Trophoblast cell (in vitro differentiated cells and primary cell): ENCODE results near the gene FCHO1.

Source experiments
- DNase-seq, 2 donors: peaks; one replicate each; pipeline ENCODE4 v3.0.0-alpha.2; 2016
- H2AFZ ChIP-seq: 2 replicates; pipeline ENCODE4 v1.6.1; 2013; ENCODE audit warnings: low read length, moderate library complexity, mild to moderate bottlenecking; ENCODE audit not compliant: insufficient read depth, poor library complexity
- H2AK5ac ChIP-seq: 2 replicates; pipeline ENCODE4 v1.6.1; 2013; ENCODE audit warnings: mild to moderate bottlenecking, low read length
- H2BK120ac ChIP-seq: 2 replicates; pipeline ENCODE4 v1.6.1; 2013; ENCODE audit warnings: low read length, mild to moderate bottlenecking, moderate library complexity; ENCODE audit not compliant: insufficient read depth, poor library complexity
- H2BK12ac ChIP-seq: 2 replicates; pipeline ENCODE4 v1.6.1; 2013; ENCODE audit warnings: mild to moderate bottlenecking, low read length, moderate library complexity
- H2BK5ac ChIP-seq: 2 replicates; pipeline ENCODE4 v1.6.1; 2013; ENCODE audit warnings: low read length, low read depth, moderate library complexity, mild to moderate bottlenecking; ENCODE audit not compliant: poor library complexity
- H3K14ac ChIP-seq: 2 replicates; pipeline ENCODE4 v1.6.1; 2013; ENCODE audit warnings: mild to moderate bottlenecking, low read length
- H3K18ac ChIP-seq: 2 replicates; pipeline ENCODE4 v1.6.1; 2013; ENCODE audit warnings: mild to moderate bottlenecking, low read length
- H3K23ac ChIP-seq: 2 replicates; pipeline ENCODE4 v1.6.1; 2013; ENCODE audit warnings: low read length
- H3K27ac ChIP-seq: 2 replicates; pipeline ENCODE4 v1.5.1; 2013; ENCODE audit warnings: low read depth, mild to moderate bottlenecking, inconsistent platforms, low read length, moderate library complexity
- H3K27me3 ChIP-seq: 2 replicates; pipeline ENCODE4 v1.6.1; 2013; ENCODE audit warnings: inconsistent platforms, mild to moderate bottlenecking, low read length, moderate library complexity; ENCODE audit not compliant: insufficient read depth
- H3K36me3 ChIP-seq, 2 experiments: 1 replicate in 1 of 2; 2 replicates in 1 of 2; pipeline ENCODE4 v1.6.1; 2013; ENCODE audit warnings: low read length in 2 of 2, mild to moderate bottlenecking in 2 of 2, moderate library complexity in 1 of 2; ENCODE audit not compliant: insufficient read depth in 2 of 2, control insufficient read depth in 1 of 2
- H3K4ac ChIP-seq: 2 replicates; pipeline ENCODE4 v1.6.1; 2013; ENCODE audit warnings: low read depth, mild to moderate bottlenecking, low read length, moderate library complexity
- H3K4me1 ChIP-seq, 2 experiments: 1 replicate in 1 of 2; 2 replicates in 1 of 2; pipeline ENCODE4 v1.6.1; 2013; ENCODE audit warnings: low read length in 2 of 2, mild to moderate bottlenecking in 2 of 2, moderate library complexity in 1 of 2; ENCODE audit not compliant: insufficient read depth in 2 of 2, control insufficient read depth in 1 of 2
- H3K4me2 ChIP-seq: 2 replicates; pipeline ENCODE4 v1.6.1; 2013; ENCODE audit warnings: inconsistent platforms, mild to moderate bottlenecking, low read length, moderate library complexity
- H3K4me3 ChIP-seq: 2 replicates; pipeline ENCODE4 v1.5.1; 2013; ENCODE audit warnings: mild to moderate bottlenecking, low read depth, low read length, inconsistent platforms
- H3K79me1 ChIP-seq: one replicate; pipeline ENCODE4 v1.6.1; 2013; ENCODE audit warnings: low read length
- H3K79me2 ChIP-seq: 2 replicates; pipeline ENCODE4 v1.6.1; 2013; ENCODE audit warnings: low read length, mild to moderate bottlenecking; ENCODE audit not compliant: control insufficient read depth, insufficient read depth, poor library complexity
- H3K9ac ChIP-seq: 2 replicates; pipeline ENCODE4 v1.6.1; 2013; ENCODE audit warnings: mild to moderate bottlenecking, low read length
- H3K9me3 ChIP-seq: 2 replicates; pipeline ENCODE4 v1.6.1; 2013; ENCODE audit warnings: low read depth, mild to moderate bottlenecking, control low read depth, inconsistent platforms, low read length; ENCODE audit not compliant: insufficient read depth
- H4K12ac ChIP-seq: 2 replicates; pipeline ENCODE4 v1.6.1; 2013; ENCODE audit warnings: low read depth, mild to moderate bottlenecking, low read length, moderate library complexity
- H4K8ac ChIP-seq: 2 replicates; pipeline ENCODE4 v1.6.1; 2013; ENCODE audit warnings: low read depth, mild to moderate bottlenecking, low read length, moderate library complexity
- H4K91ac ChIP-seq: one replicate; pipeline ENCODE4 v1.6.1; 2013; ENCODE audit warnings: low read depth, mild to moderate bottlenecking, low read length, moderate library complexity
- WGBS: extraction: QIAGEN DNeasy Blood & Tissue Kit; methylation state at CpG from one replicate; pipeline ENCODE4 v1.1.7; 2013; ENCODE audit warnings: missing lambda C conversion rate; ENCODE audit not compliant: insufficient read length, insufficient coverage; ENCODE audit errors: extremely low coverage; 5-methylcytosine and 5-hydroxymethylcytosine counted together

The FCHO1 gene

DNA sequence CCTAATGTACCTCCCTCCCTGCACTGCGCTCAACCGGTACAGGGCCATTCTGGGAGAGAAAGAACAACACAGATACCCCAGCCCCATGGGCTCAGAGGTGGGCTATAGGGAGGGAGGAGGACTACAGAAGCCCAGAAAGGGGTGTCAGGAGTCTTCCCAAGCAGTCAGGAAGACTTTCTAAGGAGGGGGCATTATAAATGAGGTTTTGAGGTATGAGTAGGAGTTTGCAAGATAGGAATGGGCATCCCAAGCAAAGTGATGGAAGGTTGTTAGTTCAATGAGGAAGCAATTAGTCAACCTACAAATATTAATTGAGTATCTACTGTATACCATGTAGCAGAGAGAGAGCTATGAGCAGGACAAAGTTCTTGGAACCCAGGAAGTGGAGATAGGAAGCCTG, 37.4 kb downstream of the FCHO1 start:
- no peak for DNase-seq
- no peaks in the 10 kb centered on the region for H3K36me3 ChIP-seq
- H4K12ac ChIP-seq: no peak overlapping the region
- no peak overlapping the region for H3K14ac ChIP-seq
- H4K8ac ChIP-seq: no peak overlapping the region
- no peak overlapping the region for H3K23ac ChIP-seq
- H3K18ac ChIP-seq: no peak overlapping the region
- no peaks in the 10 kb centered on the region for H3K27me3 ChIP-seq
- H4K91ac ChIP-seq: no peak overlapping the region
- H3K4me2 ChIP-seq: no peak overlapping the region
- H2AFZ ChIP-seq: no peak overlapping the region
- no peak overlapping the region for H3K4me3 ChIP-seq
- H3K4ac ChIP-seq: no peak overlapping the region
- no peak overlapping the region for H3K27ac ChIP-seq
- H2BK12ac ChIP-seq: no peak overlapping the region
- H3K4me1 ChIP-seq: no peaks in the 10 kb centered on the region
- H3K79me1 ChIP-seq: no peaks in the 10 kb centered on the region
- no peak overlapping the region for H2AK5ac ChIP-seq
- no CpG with 5 or more reads among the region's 2 CpGs for WGBS
- no peak overlapping the region for H2BK120ac ChIP-seq
- peaks cover 2% of the 10 kb centered on the region for H3K9me3 ChIP-seq
- no peak overlapping the region for H2BK5ac ChIP-seq
- no peak overlapping the region for H3K9ac ChIP-seq
- no peaks in the 10 kb centered on the region for H3K79me2 ChIP-seq

DNA sequence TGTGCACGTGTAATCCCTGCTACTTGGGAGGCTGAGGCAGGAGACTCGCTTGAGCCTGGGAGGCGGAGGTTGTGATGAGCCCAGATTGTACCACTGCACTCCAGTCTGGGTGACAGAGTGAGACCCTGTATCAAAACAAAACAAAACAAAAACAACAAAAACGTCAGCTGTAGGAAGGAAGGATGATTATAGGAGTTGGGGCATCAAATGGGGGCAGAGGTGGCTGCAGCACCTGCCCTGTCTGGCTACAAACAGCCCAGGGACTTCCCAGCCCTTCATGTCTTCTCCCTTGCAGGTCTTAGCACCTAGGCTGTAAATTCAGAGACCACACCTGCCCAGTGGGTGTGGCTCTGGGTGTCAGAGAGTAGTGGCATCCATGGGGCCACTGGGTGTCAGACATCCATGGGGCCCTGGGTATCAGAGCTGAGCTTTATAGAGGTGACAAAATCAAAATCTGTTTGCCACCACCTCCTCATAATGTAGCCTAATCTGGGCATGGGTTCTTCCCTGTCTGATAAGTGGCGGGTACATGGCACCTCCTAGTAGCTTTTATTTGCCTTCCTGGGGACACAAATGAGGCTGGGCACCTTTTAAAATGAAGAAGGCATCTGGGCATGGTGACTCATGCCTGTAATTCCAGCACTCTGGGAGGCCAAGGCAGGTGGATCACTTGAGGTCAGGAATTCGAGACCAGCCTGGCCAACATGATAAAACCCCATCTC, 38.9 kb downstream of the FCHO1 start:
- no peak overlapping the region for H3K27ac ChIP-seq
- no peaks in the 10 kb centered on the region for H3K79me2 ChIP-seq
- H3K4ac ChIP-seq: no peak overlapping the region
- H3K9ac ChIP-seq: no peak overlapping the region
- H2AK5ac ChIP-seq: no peak overlapping the region
- peaks cover 8% of the 10 kb centered on the region for H3K27me3 ChIP-seq
- no peak overlapping the region for H2BK12ac ChIP-seq
- no peak overlapping the region for H2BK120ac ChIP-seq
- H3K9me3 ChIP-seq: peaks cover 6% of the 10 kb centered on the region
- no peaks in the 10 kb centered on the region for H3K79me1 ChIP-seq
- no peaks in the 10 kb centered on the region for H3K36me3 ChIP-seq
- no CpG with 5 or more reads among the region's 6 CpGs for WGBS
- H4K91ac ChIP-seq: no peak overlapping the region
- no peak overlapping the region for H3K14ac ChIP-seq
- H3K4me2 ChIP-seq: no peak overlapping the region
- H3K4me1 ChIP-seq: peaks cover 0 to under 1% of the 10 kb centered on the region in 2 experiments
- no peak overlapping the region for H3K4me3 ChIP-seq
- DNase-seq: peak in 1 of 2 donors; percentile 18
- H4K12ac ChIP-seq: no peak overlapping the region
- no peak overlapping the region for H2AFZ ChIP-seq
- no peak overlapping the region for H3K18ac ChIP-seq
- H4K8ac ChIP-seq: no peak overlapping the region
- no peak overlapping the region for H3K23ac ChIP-seq
- no peak overlapping the region for H2BK5ac ChIP-seq

DNA sequence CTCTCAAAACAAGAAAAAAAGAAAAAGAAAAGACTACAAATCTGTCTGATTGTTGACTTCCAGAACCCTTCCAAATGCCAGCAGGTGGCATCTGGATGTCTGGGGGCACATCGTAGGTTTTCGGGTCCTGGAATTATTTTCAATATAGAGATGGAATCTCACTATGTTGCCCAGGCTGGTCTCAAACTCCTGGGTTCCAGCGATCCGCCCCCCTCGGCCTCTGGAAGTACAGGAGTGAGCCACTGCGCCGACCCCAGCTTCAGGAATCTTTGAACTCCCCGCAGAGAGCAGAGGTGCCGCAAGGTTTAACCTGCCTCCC, 43.1 kb downstream of the FCHO1 start:
- H3K9me3 ChIP-seq: peaks cover 14% of the 10 kb centered on the region
- no peaks in the 10 kb centered on the region for H3K79me1 ChIP-seq

DNA sequence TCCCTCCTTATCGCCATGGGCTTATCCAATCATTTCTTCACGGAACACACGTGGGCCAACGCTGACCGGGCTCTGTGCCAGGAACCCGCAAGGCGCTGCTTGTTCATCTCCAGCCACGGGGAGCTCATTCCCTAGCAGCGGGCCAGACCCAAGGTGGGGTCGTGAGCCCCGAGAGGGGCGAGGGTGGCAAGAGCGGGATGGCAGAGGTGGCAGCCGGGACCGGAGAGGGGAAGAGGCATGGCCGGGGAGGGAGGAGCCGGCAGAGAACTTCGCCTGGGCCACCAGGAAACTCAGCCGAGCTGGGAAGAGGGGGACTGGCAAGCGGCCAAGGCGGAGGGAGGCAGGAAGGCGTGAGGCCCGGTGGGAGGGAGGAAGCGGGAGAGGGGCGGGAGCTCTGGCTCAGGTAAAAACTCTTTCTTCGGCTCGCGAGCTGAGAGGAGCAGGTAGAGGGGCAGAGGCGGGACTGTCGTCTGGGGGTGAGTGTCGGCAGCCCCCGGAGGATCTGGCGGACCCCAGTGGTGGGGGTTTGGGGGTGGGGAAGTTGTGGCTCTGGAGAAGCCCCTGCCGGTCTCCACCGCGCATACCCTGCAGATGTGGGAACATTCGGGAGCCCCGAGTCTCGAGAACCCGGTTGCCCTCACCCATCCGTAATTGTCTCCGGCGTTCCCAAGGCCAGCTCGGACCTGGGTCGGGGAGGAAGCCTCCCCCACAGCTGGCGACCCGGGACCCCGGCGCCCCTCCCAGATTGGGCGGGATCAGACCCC, 43.6 kb downstream of the FCHO1 start, which contains the start of gene B3GNT3:
TSS of gene B3GNT3 (plus strand) at position 408 of the 764 bp plus-strand sequence. CDS start 12,670 bp downstream, outside the sequence.
- Histone ChIP-seq H3K9me3 (peaks cover 14% of the 10 kb centered on the region), H3K4me3 (no peak within 1 kb of the TSS), H4K8ac (no peak within 1 kb of the TSS), H3K27me3 (peaks cover 14% of the 10 kb centered on the region), H3K9ac (no peak within 1 kb of the TSS), H3K14ac (no peak within 1 kb of the TSS), H3K4me1 (peaks cover 0 to 11% of the 10 kb centered on the region in 2 experiments), H3K23ac (no peak within 1 kb of the TSS), H3K27ac (no peak within 1 kb of the TSS), H3K36me3 (no peaks in the 10 kb centered on the region), H3K18ac (no peak within 1 kb of the TSS), H4K91ac (no peak within 1 kb of the TSS), H3K79me2 (no peaks in the 10 kb centered on the region), H2BK120ac (no peak within 1 kb of the TSS), H4K12ac (no peak within 1 kb of the TSS), H2AK5ac (no peak within 1 kb of the TSS), H2BK12ac (no peak within 1 kb of the TSS), H2BK5ac (no peak within 1 kb of the TSS), H2AFZ (no peak within 1 kb of the TSS), H3K4me2 (peak within 1 kb of the TSS; percentile 25), H3K79me1 (no peaks in the 10 kb centered on the region), H3K4ac (no peak within 1 kb of the TSS)
- peak; percentile 80 to 83 for DNase-seq
- WGBS: no CpG with 5 or more reads among the region's 50 CpGs

More for the DNA sequence above, 43.1 kb downstream of the FCHO1 start:
- no peak overlapping the region for H3K4me2 ChIP-seq
- H3K23ac ChIP-seq: no peak overlapping the region
- H2BK120ac ChIP-seq: no peak overlapping the region
- H3K36me3 ChIP-seq: no peaks in the 10 kb centered on the region
- H4K8ac ChIP-seq: no peak overlapping the region
- no peak overlapping the region for H3K4ac ChIP-seq
- H3K79me2 ChIP-seq: no peaks in the 10 kb centered on the region
- H3K27ac ChIP-seq: no peak overlapping the region
- no peak overlapping the region for H3K18ac ChIP-seq
- no peak overlapping the region for H4K12ac ChIP-seq
- no peak overlapping the region for H4K91ac ChIP-seq
- H3K4me1 ChIP-seq: peaks cover 0 to 11% of the 10 kb centered on the region in 2 experiments
- H3K9ac ChIP-seq: no peak overlapping the region
- H3K4me3 ChIP-seq: no peak overlapping the region
- no peak overlapping the region for H2BK12ac ChIP-seq
- DNase-seq: no peak
- H2AK5ac ChIP-seq: no peak overlapping the region
- no peak overlapping the region for H2BK5ac ChIP-seq
- WGBS: no CpG with 5 or more reads among the region's 9 CpGs
- no peak overlapping the region for H3K14ac ChIP-seq
- H3K27me3 ChIP-seq: peaks cover 14% of the 10 kb centered on the region
- no peak overlapping the region for H2AFZ ChIP-seq
